Left renal cortex interstitium (tissue), 4 donors: ENCODE results near the gene NACAD. TPM values are rescaled to one million over a fixed set of nuclear protein-coding genes. Genes with fewer than 3 reads are reported as not detected.

Experiments used
- DNase-seq, 4 donors: peaks; one replicate each; pipeline ENCODE4 v3.0.0-alpha.2; 2013; ENCODE audit warnings: low read depth in 4 of 4, low spot score in 2 of 4, missing footprints in 1 of 4
- polyA plus RNA-seq, 4 donors: library from polyadenylated mRNA; unstranded; fragments of 120-200 nt; gene quantifications; one replicate each; pipeline ENCODE4 v1.2.1, GENCODE V29; 2013; ENCODE audit not compliant: insufficient read length in 4 of 4

NACAD gene
- polyA plus RNA-seq, 4 donors, result 9.6 to 12.3 (median 9.7) TPM

DNA sequence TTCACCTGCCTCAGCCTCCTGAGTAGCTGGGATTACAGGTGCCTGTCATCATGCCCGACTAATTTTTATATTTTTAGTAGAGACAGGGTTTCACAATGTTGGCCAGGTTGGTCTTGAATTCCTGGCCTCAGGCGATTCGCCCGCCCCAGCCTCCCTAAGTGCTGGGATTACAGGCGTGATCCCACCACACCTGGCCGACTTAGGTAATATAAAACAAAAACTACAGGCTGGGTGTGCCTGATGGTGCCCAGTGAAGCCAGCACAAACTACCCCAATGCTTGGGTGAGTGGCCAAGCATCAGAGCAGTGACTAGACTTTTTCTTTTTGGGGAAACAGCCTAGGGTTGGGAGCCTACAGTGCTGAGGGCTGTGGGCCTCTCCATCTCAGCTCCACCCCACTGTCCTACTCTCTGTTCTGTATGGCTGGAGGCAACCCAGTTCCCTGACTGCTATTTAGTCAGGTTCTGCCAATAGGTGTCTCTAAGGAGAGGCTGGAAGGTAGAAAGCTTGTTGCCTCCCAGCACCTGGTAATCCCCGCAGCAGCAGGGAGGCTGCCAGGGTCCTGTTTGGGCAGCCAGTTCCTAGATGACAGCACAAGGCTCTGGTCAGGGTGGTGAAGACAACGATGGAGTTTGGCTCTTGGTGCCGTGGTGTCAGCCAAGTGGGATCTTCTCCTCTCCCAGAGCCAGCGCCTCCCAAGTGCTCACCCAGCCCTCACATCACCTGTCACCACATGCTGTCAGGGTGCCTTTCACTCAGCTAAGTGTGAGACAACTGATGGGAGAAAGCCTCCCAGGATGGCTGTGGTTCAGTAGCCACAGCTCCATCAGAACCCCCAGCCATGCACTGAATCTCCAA is 10.4 kb upstream of the NACAD start:
- DNase-seq, result no peak

DNA sequence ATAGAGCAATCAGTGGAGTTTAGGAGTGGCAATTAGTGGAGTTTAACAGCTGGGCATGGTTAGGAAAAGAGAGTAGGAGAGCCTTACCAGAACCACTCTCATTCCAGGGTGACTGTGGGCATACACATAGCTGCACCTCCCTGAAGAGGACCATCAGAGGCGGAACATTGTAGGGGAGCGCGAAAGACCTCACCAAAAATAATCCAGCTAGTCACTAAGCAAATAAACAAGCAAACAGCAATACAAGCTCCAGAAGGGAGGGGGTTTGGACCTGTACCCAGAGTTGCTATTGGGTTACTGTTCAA is 4.1 kb upstream of the NACAD start:
- DNase-seq, result no peak

DNA sequence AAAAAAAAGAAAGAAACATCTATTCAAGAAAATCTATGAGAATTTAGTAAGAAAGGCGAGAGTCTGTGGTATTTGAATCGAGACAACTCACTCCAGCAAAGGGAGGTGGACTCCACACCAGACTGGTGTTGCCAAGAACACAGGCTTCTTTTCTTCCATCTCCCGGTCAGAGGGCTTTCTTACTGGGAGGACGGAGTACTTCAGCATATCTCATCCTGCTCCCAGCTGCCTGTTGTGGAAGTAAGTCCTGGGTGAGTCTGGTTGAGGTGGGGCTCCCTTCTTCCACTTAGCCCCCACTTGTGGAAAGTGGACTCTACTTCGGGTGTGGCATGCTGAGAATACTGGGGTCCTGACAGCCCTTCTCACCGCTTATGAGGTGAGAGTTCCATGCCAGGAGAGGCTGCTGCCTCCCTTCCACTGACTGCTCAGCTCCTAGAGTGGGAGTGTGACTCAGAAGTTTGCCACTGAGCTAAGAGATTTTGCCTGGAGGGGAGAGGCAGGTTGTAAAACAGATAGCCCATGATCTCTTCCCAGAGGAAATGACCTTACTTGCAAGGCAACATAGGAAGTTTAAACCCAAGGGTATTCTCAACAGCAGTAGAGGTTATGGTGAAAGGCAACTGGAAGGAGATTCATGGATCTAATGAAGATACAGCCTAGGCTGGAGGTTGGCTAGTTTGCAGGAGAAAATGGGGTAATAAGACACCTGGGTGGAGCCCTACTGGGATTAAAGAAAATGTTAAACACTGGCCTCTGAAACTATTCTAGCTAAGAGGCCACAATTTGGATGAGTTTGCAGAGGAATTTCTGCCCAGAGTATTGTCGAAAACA is 3.5 kb upstream of the NACAD start:
- no peak for DNase-seq

DNA sequence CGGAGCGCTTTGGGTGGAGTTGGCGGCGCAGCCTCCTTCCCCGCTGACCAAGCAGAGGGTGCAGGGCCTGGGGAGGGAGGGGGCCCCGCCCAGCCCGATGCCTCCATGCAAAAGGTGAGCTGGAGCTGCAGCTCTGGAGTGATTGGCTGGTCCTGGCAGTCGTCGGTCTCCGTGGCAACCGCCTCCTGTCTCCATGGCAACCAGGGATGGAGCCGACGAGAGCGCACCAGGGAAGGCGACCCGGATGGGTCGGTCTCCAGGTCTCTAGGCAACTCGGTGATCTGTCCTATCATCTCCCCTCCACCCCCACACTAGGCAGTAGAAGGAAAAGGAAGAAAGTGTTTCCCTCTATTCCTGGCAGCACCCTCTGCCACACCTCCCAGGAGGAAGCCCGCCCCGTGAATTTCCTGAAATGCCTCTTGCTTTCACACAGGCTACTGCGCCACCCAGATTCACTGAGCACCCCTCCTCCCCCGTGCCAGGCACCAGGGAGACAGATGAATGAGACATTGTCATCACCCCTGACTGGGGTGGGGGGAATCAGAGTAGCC is 647 bp upstream of the NACAD start:
- DNase-seq, result peak in 1 of 4 donors; percentile 44

DNA sequence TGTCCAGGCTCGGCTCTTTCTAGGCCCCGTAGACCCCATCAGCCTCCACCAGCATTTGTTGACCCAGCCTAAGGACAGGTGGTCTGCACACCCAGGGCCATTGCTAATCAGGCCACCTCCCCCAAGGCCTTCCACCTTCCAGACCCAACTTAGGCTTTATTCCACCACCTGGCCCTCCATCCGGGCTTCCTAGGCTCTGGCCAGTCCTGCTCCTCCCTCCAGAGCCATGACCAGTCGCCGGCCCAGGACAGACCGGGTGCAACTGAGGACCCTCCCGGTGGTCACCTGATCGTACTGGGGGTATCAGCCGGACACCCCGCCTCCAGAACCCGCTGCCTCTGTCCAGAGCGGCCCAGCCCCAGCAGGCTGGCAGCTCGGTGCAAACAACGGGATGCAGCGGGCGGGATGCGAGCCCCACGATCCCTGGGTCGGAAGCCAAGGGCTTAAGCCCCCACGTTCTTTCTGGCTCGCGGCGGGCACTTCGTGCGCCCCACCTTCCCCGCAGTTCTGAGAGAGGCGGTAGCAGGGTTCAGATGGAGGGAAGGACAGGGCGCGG is 545 bp downstream of the NACAD start:
- DNase-seq, result no peak

DNA sequence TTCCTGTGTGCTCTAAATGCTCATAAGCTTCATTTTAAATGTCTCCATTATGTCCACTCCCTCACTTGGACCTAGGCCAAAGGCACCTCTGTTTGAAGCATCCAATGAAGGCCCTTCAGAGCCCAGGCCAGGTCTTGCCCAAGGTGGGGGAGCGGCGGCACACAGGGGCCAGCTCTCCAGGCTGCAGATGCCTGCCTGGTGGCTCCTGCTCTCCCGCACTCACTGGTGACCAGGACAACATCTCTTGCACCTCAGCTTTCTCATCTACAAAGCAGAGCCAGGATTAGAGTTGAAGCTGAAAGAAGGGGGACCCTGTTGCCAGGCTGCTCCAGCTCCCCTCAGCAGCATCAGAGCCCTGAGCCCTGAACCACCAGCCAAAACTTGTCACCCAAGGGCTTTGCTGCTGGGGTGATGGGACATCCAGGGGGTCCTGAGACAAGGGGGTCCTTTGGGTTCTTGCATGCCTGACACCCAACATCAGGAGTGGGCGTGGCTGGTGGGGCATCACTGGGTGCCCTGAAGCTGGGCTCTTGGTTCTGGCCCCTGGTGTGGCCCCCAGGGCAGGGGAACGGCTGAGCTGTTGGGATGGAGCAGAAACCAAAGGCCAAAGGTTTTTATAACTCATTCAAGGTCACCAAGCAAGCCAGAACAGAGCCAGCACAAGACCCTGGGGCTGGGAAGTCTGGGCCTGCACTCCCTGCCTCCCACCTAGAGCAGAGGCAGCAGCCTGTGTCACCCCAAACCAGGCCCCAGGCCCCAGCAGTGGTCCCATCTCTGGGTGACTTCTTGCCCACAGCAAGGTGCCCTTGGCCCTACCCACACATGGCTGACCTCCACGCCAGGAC is 1.2 kb downstream of the NACAD start:
- DNase-seq, result no peak

DNA sequence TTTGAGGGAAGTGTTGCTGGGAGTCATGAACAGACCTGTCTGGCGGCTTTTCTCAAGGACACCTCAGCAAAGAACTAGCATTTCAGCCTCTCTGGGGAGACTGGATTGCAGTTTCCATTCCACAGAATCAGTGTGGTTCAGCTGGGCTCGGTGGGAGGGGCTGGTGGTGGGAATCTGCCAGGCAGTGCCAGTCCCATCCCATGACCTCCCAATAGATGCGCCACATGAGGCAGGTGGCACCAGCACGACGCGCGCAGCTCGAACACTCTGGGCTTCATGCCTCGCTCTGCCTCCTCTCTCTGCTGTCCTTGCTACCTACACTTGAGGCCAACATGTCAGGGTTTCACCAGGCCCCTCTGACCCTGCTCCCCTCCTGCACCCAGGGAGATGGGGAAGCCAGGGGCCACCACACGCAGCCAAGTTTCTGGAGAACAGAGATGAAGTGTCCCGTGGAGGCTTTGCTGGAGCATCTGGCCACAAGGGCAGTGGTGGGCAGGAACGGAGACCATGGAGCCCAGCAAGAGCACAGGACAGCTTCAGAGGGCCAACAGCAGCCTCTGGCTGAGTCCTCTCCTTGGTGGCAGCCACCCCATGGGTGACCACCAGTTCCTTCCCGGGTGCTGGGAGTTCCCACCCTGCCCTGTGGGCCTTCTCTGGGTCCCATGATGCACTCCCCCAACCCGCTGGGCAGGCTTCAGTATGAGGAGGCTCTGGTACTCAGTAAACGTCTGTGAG is 2.3 kb downstream of the NACAD start:
- DNase-seq, result no peak

DNA sequence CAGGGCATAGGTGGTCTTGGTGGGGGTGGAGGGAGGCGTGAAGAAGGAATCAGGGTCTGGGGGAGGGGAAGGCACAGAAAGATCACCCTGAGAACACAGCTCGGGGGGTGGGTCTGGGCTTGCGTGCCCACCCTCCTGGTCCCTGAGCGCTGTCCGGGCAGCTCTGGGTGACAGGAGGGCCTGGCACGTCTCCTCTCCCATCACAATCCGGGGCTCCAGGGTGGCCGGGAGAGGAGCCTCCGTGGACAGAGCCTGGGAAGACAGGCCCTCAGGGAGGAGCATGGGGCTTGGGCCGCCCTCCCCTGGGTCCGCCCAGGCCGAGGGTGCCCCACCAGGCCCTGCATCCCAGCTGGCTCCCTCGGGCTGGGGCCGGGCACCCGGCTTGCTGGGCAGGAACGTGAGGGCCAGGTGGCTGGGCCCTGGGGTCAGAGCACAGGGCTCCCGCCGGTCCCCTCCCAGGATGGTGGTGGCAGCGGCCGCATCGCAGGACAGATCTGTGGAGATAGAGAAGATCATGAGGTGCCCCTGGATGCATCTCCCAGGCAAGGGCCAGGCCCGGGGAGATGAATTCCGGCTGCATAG is 3.1 kb downstream of the NACAD start:
- no peak for DNase-seq

DNA sequence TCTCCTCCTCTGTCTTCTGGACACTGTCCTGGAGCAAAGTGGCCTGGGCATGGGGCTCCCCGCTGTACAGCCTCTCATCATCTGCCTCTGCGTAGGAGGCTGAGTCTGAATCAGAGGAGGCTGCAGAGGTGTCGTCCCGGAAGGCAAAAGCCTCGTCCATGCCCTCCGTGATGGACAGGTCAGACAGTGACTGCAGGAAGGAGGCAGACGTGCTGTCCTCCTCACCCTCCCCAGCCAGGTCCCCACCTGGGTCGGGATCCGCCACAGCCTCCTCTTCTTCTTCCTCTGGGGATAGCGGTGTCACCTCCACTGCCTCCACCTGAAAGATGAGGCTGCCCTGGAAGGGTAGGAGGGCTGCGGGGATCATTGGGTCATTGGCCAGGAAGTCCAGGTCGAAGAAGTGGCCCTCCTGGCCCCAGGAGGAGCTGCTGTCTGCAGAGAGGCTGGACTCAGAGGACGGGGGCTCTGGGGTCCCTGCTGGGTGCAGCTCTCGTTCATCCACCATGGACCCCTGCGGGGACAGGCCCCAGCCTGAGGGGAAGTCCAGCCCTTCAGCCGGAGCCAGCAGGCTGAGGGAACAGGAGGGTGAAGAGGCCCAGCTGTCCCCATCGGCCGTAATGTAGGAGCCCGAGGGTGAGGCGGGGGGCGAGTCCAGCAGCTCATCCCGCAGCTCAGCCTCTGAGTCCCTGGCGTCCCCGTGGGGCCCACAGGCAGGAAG is 3.7 kb downstream of the NACAD start:
- peak in 1 of 4 donors; percentile 13 for DNase-seq

DNA sequence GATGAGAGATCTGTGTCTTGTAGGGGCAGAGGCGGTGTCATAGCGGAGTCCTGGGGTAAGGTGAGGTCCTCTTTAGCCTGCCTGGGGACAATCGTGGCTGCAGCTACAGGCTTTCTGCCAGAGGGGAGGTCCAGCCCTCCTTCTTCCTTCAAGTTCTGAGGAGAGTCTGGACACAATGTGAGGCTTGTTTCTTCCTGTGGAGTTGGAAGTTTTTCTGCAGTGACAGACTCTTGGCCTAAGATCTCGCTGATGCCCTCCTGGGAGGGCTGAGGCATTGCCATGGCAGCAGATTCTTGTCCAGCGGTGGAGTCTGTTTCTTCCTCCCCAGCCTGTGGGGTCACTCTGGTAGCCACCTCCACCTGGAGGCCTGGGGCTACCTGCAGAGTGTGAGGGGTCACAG is 4.4 kb downstream of the NACAD start:
- DNase-seq, result no peak

DNA sequence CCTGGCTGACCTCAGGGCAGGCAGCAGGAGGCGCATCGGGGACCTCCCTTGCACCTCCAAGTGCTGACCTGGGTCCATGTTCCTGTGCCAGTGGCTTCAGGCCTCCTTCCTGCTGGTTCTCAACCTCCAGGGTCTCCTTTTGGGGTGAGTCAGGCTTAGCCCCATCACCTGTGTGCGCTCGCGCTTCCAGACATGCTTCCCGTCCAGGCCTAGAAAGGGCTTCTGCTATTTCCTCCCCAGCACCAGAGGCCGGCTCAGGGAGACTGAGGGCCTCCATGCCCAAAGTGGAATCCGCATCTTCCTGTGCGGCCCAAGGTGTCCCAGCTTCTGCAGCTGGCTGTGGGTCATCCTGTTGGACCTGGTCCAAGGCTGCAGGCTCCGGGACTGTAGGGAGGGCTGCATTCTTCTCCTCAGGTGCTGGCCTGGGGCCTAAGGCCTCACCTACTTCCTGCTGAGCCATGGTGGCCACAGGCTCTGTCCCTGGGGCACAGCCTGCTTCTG is 5.9 kb downstream of the NACAD start:
- no peak for DNase-seq

DNA sequence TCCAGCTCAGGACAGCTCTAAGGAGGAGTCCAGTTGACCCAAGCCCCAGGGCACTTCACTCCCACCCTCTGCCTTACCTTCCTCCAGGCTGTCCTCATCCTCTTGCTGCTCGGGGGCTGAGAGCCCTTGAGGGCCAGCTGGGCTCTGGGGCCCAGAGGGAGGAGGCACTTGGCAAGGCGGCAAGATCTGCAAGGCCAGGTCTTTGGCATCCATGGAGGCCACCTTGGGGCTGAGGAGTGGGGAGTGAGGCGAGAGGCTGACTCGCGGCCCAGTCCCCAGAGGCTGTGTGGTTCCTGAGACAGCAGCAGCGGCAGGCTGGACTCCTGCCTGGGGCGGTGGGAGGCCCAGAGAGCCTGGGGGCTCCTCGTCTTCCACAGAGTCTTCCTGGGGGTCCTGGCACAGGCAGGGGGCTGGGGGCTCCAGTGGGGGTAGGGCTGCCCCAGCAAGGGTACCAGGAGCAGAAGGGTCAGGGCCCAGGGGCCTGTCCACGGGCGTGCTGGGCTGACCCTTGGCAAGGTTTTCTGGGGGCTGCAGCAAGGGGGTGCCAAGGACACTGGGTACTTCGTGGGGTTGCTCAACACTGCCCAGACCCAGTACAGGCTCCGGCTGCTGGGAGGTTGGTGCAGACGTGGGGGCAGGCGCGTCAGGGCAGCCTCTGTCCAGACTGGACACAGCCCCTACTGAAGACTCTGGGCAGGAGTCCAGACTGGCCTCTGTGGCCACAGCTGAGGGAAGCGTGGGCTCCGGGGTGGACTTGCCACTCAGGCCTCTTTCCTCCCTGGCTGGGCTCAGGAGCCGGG is 6.5 kb downstream of the NACAD start:
- DNase-seq, result no peak

DNA sequence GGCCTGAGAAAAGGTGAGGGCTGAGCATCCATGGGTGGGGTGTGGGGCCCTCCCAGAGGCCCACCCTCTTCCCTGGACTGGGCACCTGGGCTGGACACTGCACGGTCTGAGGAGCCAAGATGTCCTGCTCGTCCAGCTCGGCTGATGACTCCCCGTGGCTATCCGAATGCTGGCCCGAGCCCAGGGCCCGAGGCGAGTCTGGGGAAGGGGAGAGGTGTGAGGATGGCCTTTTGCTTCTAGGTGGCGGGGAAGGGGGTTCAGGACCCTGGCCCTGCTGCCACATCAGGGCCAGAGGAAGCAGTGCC is 7.1 kb downstream of the NACAD start:
- DNase-seq, result no peak

DNA sequence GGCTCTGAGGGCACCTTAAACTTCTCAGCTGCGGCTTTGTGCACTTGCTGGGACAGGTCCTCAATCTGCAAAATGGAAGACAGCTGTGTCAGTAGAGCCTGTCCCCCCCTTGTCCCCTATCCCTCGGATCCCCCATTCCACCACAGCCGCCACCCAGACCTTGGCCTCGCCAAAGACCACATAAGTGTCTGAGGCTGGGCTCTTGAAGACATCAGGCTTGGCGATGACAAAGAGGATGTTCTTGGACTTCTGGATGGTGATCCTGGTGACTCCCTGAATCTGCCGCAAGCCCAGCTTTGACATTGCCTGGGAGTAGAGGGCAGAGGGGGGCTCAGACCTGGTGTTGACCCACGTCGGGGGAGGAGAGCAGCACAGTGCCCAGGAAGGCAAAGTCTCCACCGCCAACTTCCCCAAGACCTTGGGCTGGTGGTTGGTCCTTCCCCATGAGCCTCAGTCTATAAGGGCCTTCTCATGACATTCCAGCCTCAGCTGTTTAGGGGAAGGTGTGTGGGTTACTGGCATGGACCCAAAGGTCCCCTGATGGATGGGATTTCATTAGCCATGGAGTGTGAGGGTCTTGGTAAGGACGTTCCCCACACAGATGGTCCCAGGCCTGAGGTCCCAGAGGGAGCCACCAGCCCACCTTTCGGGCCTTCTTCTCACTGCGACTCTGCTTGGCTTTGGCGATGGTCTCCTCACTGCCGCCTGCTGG is 7.7 kb downstream of the NACAD start:
- DNase-seq, result no peak

DNA sequence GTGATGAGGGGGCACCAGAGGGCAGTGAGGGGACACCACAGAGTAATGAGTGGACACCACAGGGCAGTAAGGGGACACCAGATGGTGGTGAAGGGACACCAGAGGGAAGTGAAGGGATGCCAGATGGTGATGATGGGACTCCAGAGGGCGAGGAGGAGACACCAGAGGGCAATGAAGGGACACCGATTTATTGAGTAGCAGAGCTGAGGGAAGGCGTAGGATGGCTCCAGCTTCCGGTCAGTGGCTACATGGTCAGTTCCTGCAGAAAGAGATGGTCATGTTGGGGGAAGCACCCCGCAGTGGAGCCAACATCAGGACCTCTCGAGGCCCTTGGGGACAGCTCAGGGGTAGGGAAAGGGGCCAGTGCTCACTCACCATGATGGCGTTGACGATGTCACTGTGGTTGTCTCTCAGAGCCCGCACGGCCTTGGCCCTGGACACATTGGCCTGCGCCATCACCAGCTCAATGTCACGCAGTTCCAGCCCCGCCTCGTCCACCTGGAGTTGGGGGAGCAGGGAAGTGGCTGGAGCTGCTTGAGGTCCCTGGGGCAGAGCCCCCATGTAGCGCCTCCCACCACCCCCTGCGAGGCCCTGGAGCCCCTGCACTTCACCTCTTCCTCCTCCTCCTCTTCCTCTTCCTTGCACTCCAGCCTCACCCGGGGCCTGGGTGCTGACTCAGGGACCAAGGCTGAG is 8.4 kb downstream of the NACAD start:
- no peak for DNase-seq

DNA sequence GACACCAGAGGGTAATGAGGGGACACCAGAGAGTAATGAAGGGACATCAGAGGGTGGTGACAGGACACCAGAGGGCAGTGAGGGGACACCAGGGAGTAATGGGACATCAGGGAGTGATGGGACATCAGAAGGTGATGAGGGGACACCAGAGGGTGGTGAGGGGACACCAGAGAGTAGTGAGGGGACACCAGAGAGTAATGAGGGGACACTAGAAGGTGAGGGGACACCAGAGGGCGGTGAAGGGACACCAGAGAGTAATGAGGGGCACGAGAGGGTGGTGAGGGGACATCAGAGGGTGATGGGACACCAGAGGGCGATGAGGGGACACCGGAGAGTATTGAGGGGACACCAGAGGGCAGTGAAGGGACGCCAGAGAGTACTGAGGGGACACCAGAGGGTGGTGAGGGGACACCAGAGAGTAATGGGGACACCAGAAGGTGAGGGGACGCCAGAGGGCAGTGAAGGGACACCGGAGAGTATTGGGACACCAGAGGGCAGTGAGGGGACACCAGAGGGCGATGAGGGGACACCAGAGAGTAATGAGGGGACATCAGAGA is 10.6 kb downstream of the NACAD start:
- no peak for DNase-seq
